ENCODE measurements around the gene GPR152. TPM values are rescaled to one million over a fixed set of nuclear protein-coding genes. Genes with fewer than 3 reads are reported as not detected.

Gene GPR152
- total RNA-seq, 1 experiment from 2014 or later = not detected

DNA sequence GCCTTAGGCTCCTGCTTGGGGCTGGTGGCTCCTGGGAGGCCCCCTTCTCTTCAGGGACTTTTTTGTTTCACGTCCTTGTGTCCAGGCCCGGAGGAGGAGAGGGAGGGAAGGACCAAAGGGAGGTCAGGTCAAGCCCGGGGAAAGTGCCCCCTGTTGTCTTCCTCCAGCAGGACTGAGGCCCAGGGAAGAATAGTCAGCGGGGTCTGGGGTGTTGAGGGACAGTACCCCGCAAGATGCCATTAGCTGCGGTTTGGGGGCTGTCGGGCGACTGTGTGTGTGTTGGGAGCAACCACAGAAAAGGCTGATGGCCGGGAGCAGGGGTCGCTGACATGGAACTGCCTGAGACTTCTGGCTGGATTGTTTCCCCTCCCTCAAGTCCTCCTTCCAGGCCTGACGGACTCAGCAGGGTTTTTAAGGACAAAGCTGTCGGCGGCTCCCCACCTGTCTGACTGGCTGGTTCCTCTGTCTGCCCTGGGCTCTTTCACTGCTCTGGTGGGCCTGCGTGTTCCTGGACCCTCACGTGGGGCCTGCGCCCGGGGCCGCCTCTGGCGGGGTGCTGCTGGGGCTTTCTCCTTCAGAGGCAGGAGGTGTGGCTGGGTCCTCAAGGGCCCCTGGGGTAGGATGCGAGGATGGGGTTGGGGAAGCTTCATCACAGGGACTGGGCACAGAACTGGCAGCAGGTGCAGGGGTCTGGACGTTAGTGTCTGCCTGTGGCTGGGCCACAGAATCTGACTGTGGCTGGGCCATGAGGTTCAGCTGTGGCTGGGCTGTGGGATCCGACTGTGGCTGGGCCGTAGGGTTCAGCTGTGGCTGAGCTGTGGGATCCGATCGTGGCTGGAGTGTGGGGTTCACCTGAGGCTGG is 1.5 kb downstream of the GPR152 start:
- DNase-seq (ENCODE audit: low read depth, low spot score) = no peak
- in situ Hi-C loops (cut with HindIII; ENCODE audit: low pct_unique_long_range_greater_than_20kb, low sequenced_read_pairs) = no loop called here

DNA sequence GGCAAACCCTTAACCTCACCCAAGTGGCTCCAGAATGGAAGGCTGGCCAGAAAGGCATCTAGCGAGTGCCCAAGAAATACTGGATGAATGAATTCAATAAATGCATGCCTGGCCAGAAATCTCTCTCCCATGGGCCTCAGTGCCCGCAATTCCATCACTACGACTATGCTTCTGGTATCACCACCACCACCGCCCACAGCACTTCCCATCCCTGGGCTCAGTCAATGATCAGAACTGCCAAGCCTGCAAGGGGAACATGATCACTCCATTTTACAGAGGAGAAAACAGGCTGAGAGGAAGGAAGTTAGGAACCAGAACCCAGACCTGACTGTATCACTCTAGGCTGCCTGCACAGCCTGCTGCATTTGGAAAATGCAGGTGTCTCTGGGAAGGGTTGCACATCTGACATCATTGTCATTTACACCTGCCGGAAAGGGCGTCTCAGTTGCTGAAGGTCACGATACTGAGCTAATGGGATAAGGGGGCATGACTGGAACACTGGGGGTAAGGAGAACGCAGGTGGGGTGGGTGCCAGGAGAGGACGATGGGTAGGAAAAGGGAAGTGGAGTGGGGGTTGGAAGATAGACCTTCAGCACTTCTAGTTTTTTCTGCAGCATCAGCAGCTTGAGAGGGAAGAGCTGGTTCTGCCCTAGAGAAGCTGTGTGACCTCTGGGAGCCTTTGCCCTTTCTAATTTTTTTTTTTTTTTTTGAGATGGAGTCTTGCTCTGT is 3.2 kb downstream of the GPR152 start:
- DNase-seq (ENCODE audit: low read depth, low spot score) = no peak
- in situ Hi-C loops (cut with HindIII; ENCODE audit: low pct_unique_long_range_greater_than_20kb, low sequenced_read_pairs) = no loop called here

GRCh38 chr11:67448220-67448609 is 4.3 kb downstream of the GPR152 start:
- in situ Hi-C loops (cut with HindIII; ENCODE audit: low pct_unique_long_range_greater_than_20kb, low sequenced_read_pairs) = no loop called here
- no peak for DNase-seq (ENCODE audit: low read depth, low spot score)

GRCh38 chr11:67445515-67445914 is 7.0 kb downstream of the GPR152 start:
- no peak for DNase-seq (ENCODE audit: low read depth, low spot score)
- in situ Hi-C loops (cut with HindIII; ENCODE audit: low pct_unique_long_range_greater_than_20kb, low sequenced_read_pairs) = no loop called here

GRCh38 chr11:67442504-67443404 is 9.8 kb downstream of the GPR152 start:
- DNase-seq (ENCODE audit: low read depth, low spot score) = no peak
- in situ Hi-C loops (cut with HindIII; ENCODE audit: low pct_unique_long_range_greater_than_20kb, low sequenced_read_pairs) = no loop called here

DNA sequence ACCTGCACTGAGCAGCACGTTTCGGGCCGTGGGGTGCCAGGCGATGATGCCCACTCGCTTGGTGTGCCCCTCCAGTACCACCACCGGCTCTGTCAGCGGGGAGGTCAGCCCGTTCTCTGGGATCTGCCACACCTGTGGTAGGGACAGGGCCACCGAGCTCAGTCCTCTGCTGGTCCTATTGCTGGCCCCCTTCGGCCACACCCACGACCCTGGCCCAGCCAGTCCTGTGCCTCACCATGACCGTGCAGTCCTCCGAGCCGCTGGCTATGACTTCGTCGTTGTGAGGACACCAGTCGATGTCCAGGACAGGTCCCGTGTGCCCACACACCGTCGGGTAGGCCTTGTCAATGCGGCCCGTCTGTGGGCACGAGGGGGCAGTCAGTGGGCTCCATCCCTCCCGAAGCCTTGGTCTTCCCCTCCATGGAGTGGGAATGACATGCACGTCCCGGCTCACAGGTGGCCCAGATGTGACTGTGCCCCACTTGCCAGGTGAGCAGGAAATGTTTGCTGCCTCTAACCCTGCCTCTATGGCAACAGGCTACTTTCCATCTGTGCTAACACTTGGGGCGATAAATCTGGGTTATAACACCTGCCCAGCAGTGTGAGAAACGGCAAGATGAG is 10.7 kb downstream of the GPR152 start:
- DNase-seq (ENCODE audit: low read depth, low spot score) = no peak
- in situ Hi-C loops (cut with HindIII; ENCODE audit: low pct_unique_long_range_greater_than_20kb, low sequenced_read_pairs) = no loop called here

GRCh38 chr11:67441098-67441563 is 11.4 kb downstream of the GPR152 start:
- in situ Hi-C loops (cut with HindIII; ENCODE audit: low pct_unique_long_range_greater_than_20kb, low sequenced_read_pairs) = no loop called here
- no peak for DNase-seq (ENCODE audit: low read depth, low spot score)

- in situ Hi-C loops (cut with HindIII; ENCODE audit: low pct_unique_long_range_greater_than_20kb, low sequenced_read_pairs) = no loop called here
- DNase-seq (ENCODE audit: low read depth, low spot score) = no peak
Measured at GRCh38 chr11:67440229-67441097, 12.1 kb downstream of the GPR152 start.

- in situ Hi-C loops (cut with HindIII; ENCODE audit: low pct_unique_long_range_greater_than_20kb, low sequenced_read_pairs) = no loop called here
- DNase-seq (ENCODE audit: low read depth, low spot score) = peak; percentile 47
Measured at GRCh38 chr11:67439321-67440228, 13.0 kb downstream of the GPR152 start.

DNA sequence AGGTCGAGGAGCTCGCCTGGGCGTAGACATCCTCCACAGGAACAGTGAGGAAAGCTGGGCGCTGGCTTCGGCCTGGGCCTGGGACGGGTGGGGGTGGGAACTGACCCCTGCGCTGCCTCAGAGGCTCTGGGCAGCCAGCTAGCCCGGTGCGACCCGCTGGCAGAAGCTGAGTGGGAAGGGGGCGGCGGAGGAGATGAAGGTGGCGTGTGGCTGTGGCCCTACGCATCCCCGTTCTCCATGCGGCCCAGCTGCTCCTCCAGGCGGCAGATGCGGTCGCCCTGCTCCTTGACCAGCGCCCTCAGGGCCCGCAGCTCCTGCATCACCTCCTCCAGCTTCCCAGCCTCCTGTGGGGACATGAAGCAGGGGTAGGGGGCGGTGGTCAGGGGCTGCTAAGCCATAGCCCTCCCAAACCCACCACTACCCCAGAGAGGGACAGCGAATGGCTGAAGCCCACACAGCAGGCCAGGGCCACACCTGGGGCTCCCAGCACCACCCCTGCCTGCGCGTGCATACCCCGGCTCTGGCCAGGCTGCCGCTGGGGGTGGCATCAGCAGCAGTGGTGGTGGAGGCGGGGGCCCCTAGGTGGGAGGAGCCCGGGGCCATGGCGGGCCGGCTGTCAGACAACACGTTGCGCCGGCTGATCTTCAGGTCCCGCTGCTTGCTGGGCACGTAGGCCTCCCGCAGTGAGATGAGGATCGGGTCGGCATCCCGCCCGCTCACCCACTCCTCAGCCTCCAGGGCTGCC is 14.2 kb downstream of the GPR152 start:
- in situ Hi-C loops (cut with HindIII; ENCODE audit: low pct_unique_long_range_greater_than_20kb, low sequenced_read_pairs) = no loop called here
- no peak for DNase-seq (ENCODE audit: low read depth, low spot score)

GRCh38 chr11:67437809-67438157 is 14.7 kb downstream of the GPR152 start:
- DNase-seq (ENCODE audit: low read depth, low spot score) = no peak
- in situ Hi-C loops (cut with HindIII; ENCODE audit: low pct_unique_long_range_greater_than_20kb, low sequenced_read_pairs) = no loop called here

DNA sequence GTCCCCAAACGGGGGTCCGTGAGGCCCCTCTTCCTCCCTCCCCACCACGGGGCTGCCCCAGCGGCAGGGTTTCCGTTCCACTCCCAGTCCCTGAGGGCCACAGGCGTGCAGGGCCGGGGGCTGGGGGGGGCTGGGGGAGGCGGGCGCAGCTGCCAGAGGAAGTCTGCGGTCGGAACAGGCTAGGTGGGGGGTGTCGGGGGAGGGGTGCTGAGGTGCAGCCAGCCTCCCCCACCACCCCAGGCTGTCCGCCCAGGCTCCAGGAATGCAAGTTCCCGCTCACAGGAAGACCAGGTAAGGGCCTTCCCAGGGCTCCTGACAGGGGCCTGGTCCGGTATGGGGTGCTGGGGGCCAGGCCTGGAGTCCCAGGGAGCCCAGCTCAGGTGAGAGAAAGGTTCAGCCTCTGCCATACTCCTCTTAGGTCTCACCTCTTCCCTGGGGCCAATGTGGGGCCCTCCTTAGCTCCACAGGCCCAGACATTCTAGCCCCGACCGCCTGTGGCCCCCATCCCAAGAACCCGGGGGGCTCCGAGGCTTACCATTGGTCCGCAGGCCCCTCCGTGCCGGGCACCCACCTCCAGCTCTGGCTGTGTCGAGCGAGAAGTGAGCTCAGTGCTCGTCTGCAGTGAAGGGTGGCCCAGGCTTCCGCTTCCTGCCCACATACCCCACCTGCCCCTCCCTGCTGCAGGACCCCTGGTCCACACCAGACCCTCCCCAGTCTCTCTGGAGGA is 15.3 kb downstream of the GPR152 start, which contains the start of gene PTPRCAP:
PTPRCAP (minus strand) TSS at position 601 of the 727 bp plus-strand sequence; CDS start at position 538, 63 bp downstream.
- in situ Hi-C loops (cut with HindIII; ENCODE audit: low pct_unique_long_range_greater_than_20kb, low sequenced_read_pairs) = no loop called here
- DNase-seq (ENCODE audit: low read depth, low spot score) = no peak

DNA sequence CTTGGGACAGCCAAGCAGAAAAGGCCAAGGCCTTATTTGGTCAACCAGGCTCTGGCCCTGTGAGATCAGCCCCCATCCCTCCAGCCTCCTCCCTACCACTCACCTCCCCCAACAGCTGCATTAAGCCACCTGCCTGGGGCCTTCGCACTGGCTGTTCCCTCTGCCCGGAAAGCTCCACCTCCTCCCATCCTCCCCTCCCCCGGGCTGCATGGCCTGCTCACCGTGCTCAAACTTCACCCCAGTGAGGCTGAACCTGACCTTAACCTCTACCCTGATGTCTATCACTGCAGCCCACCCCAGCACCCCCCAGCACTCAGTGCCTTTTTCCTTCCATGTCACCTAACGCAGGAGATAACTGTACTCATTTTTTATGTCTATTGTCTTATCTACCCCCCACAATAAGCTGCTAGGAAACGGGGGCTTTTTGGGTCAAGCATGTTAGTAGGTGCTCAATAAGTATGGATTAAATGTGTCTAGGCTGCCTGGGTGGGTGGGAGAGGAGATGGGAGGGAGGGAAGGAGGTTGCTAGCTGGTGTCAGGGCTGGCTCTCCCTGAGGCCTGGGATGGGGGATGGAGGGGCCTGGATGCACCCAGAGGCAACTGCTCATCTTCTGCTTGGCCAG is 16.0 kb downstream of the GPR152 start:
- no peak for DNase-seq (ENCODE audit: low read depth, low spot score)
- in situ Hi-C loops (cut with HindIII; ENCODE audit: low pct_unique_long_range_greater_than_20kb, low sequenced_read_pairs) = no loop called here
